ENCODE measurements around the gene HLA-DOB. TPM values are rescaled to one million over a fixed set of nuclear protein-coding genes. Genes with fewer than 3 reads are reported as not detected.

Gene HLA-DOB
- polyA plus RNA-seq, 6 donors from 2014 or later: 669 to 1,199 (median 837) TPM

DNA sequence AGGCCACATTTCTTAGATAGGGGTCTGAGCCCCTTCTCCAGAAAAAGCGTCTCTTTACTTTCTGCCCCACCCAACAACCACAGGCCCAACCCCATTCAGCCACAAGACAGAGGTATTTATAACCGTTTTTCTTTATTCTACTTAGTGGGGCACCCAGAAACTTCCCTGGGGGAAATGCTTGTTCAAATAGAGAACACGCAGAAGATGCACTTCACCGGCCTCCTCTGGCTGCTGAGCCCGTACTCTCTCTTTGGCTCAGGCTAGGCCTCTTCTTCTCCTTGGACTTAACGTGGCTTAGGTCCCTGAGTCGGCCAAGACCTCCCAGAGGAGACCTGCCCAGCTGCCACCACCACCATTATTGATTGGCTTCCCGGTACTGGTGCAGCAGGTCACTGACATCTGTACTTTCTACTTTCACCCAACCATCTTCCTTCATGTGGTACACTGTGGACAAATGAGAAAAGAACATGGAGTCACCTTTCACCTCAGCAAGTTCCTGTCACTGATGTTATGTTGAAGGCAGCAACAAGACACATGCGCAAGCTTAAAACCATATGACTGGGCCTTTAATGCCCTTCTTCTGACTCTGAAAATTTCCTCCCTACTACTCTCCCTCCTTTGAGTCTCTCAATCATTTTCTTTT lies 23.9 kb upstream of the HLA-DOB start:
- Mint-ChIP-seq H3K9me3 (no peaks in the 10 kb centered on the region), H3K4me3 (peak overlapping the region; percentile 16 to 99 (median 84)), H3K27me3 (no peaks in the 10 kb centered on the region), H3K36me3 (peaks cover 37 to 55% of the 10 kb centered on the region in 2 donors), H3K27ac (peak overlapping the region; percentile 80 to 100 (median 90)), H3K4me1 (peaks cover 72 to 76% (median 74%) of the 10 kb centered on the region in 3 donors)
- no peak for ATAC-seq (ENCODE audit: low read depth in 2 of 2)
- DNase-seq: peak; percentile 15

DNA sequence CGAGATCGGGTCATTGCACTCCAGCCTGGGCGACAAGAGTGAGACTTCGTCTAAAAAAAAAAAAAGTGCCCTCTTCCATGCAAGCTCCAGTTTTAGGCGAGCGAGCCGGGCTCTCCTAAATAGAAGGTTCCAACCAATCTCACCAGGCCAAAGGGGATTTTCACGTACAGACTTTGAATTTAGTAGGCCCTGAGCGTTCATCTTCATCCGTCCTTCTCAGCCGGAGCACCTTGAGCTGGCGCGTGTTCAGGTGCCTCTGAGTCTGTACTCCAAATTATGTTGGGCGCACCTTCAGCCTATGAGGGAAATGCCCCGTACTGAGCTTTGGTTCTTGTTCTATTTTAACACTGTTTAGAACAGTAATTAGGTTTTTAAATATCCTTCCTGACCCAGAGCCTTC lies 22.6 kb upstream of the HLA-DOB start:
- H3K9me3 Mint-ChIP-seq: no peaks in the 10 kb centered on the region
- H3K4me3 Mint-ChIP-seq: peak overlapping the region in 7 of 8 donors; percentile 72 to 98 (median 94)
- DNase-seq: no peak

DNA sequence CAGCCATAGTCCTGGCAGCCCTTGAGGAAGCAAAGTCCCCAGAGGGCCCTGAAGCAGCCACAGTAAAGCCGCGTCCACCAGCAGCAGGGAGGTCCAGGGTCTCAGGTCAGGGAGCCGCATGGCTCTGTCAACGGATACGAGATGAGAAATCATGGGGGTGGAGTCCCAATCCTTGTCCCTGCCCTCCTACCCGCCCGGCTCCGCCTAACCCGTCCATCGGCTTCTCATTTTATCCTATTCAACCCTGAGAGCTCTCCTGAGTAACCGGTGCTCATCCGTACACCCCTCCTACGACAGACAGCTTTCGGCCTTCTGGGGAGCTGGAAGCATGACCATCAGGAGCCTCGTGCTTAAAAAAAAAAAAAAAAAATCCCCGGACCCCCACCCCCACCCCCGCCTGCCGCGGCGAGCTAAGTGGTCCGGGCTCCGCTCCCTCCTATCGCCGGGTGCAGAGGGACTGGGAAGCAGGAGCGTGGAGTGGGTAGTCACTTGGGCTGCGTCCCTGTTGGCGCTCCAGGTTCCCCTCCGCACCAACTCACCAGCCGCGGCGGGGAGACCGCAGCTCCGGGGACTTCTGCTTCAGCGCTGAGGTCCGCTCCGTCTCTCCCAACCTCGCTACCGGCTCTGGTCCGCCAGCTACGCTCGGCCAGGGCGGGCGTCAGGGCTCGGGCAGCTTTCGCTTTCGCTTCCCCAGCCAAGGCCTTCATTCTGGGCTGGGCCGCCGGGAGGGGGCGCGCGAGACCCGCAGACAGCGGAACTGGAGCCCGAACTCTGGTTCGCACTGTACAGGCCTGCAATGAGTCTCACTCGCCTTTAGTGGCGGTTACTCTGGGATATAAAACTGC lies 21.5 kb upstream of the HLA-DOB start, which contains the start of gene TAP2:
Gene TAP2, minus strand, starts transcription at position 626 of the 845 bp plus-strand sequence. Its CDS starts 506 bp downstream, at position 120.
- Mint-ChIP-seq H3K27ac (peak within 1 kb of the TSS; percentile 93 to 100 (median 96)), H3K36me3 (peaks cover 32 to 60% of the 10 kb centered on the region in 2 donors), H3K4me3 (peak within 1 kb of the TSS; percentile 72 to 98 (median 94)), H3K27me3 (no peaks in the 10 kb centered on the region), H3K4me1 (peaks cover 72 to 90% (median 84%) of the 10 kb centered on the region in 3 donors), H3K9me3 (no peaks in the 10 kb centered on the region)
- ATAC-seq (ENCODE audit: low read depth in 2 of 2) (peak; percentile 88 to 89), DNase-seq (peak; percentile 97)

More for the DNA sequence above, 22.6 kb upstream of the HLA-DOB start:
- H3K4me1 Mint-ChIP-seq: peaks cover 69 to 82% (median 78%) of the 10 kb centered on the region in 3 donors
- no peaks in the 10 kb centered on the region for H3K27me3 Mint-ChIP-seq
- H3K27ac Mint-ChIP-seq: peak overlapping the region in 5 of 6 donors; percentile 81 to 100 (median 97)
- no peak for ATAC-seq (ENCODE audit: low read depth in 2 of 2)
- peaks cover 26 to 61% of the 10 kb centered on the region in 2 donors for H3K36me3 Mint-ChIP-seq

- H3K27ac Mint-ChIP-seq: peak overlapping the region; percentile 8 to 100 (median 92)
- DNase-seq (no peak), ATAC-seq (ENCODE audit: low read depth in 2 of 2) (no peak)
- H3K9me3 Mint-ChIP-seq: no peaks in the 10 kb centered on the region
- H3K27me3 Mint-ChIP-seq: no peaks in the 10 kb centered on the region
- peaks cover 27 to 60% of the 10 kb centered on the region in 2 donors for H3K36me3 Mint-ChIP-seq
- peak overlapping the region; percentile 72 to 98 (median 94) for H3K4me3 Mint-ChIP-seq
- H3K4me1 Mint-ChIP-seq: peaks cover 71 to 89% (median 85%) of the 10 kb centered on the region in 3 donors
Measured at GRCh38 chr6:32837651-32838113, 20.9 kb upstream of the HLA-DOB start.

DNA sequence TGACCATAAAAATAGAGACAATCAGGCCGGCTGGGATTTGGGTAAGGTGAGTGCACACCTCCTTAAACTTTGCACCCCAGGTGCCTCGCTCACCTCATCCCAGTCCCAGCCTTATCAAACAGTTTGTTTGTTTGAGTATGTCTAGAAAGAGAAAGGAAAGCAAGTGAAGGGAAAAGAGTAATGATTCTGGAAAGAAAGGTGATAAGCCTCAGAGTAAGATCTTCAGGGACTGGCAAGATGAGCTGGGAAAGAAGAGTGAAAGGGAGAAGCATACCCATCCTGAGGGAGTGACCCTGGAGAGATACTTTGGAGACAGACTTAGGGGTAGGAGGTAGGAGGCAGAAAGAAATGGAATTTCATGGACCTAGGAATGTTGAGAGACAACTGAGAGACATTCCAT lies 20.1 kb upstream of the HLA-DOB start:
- no peak for ATAC-seq (ENCODE audit: low read depth in 2 of 2)
- H3K27ac Mint-ChIP-seq: peak overlapping the region; percentile 8 to 100 (median 92)
- H3K9me3 Mint-ChIP-seq: no peaks in the 10 kb centered on the region
- H3K27me3 Mint-ChIP-seq: no peaks in the 10 kb centered on the region
- DNase-seq: no peak
- H3K4me1 Mint-ChIP-seq: peaks cover 65 to 84% (median 84%) of the 10 kb centered on the region in 3 donors
- H3K36me3 Mint-ChIP-seq: peaks cover 21 to 57% of the 10 kb centered on the region in 2 donors
- H3K4me3 Mint-ChIP-seq: peak overlapping the region; percentile 72 to 98 (median 94)

GRCh38 chr6:32835167-32835893 lies 18.5 kb upstream of the HLA-DOB start:
- no peak for DNase-seq
- Mint-ChIP-seq H3K27ac (peak overlapping the region in 2 of 6 donors; percentile 48 to 77), H3K36me3 (peaks cover 19 to 58% of the 10 kb centered on the region in 2 donors), H3K4me1 (peaks cover 61 to 82% (median 73%) of the 10 kb centered on the region in 3 donors), H3K27me3 (no peaks in the 10 kb centered on the region), H3K9me3 (no peaks in the 10 kb centered on the region), H3K4me3 (peak overlapping the region in 3 of 8 donors; percentile 55 to 89 (median 61))
- no peak for ATAC-seq (ENCODE audit: low read depth in 2 of 2)

DNA sequence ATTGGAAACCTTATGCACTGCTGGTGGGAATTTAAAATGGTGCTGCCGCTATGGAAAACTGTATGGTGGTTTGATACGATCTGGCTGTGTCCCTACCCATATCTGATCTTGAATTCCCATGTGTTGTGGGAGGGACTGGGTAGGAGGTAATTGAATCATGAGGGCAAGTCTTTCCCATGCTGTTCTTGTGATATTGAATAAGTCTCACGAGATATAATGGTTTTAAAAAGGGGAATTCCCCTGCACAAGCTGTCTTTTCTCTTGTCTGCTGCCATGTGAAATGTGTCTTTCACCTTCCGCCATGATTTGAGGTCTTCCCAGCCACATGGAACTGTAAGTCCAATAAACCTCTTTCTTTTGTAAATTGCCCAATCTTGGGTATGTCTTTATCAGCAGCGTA lies 16.9 kb upstream of the HLA-DOB start:
- DNase-seq (no peak), ATAC-seq (ENCODE audit: low read depth in 2 of 2) (no peak)
- no peaks in the 10 kb centered on the region for H3K9me3 Mint-ChIP-seq
- peaks cover 22 to 69% of the 10 kb centered on the region in 2 donors for H3K36me3 Mint-ChIP-seq
- no peaks in the 10 kb centered on the region for H3K27me3 Mint-ChIP-seq
- peaks cover 59 to 83% (median 62%) of the 10 kb centered on the region in 3 donors for H3K4me1 Mint-ChIP-seq
- H3K4me3 Mint-ChIP-seq: no peak overlapping the region
- peak overlapping the region in 3 of 6 donors; percentile 14 to 28 (median 22) for H3K27ac Mint-ChIP-seq

- peaks cover 57 to 83% (median 60%) of the 10 kb centered on the region in 3 donors for H3K4me1 Mint-ChIP-seq
- H3K27ac Mint-ChIP-seq: peak overlapping the region in 1 of 6 donors; percentile 51
- H3K36me3 Mint-ChIP-seq: peaks cover 22 to 69% of the 10 kb centered on the region in 2 donors
- no peak for ATAC-seq (ENCODE audit: low read depth in 2 of 2)
- DNase-seq: no peak
- H3K4me3 Mint-ChIP-seq: no peak overlapping the region
- no peaks in the 10 kb centered on the region for H3K27me3 Mint-ChIP-seq
- H3K9me3 Mint-ChIP-seq: no peaks in the 10 kb centered on the region
Measured at GRCh38 chr6:32832535-32832934, 15.7 kb upstream of the HLA-DOB start.

GRCh38 chr6:32830936-32831335 lies 14.1 kb upstream of the HLA-DOB start:
- peak overlapping the region in 1 of 8 donors; percentile 34 for H3K4me3 Mint-ChIP-seq
- peak overlapping the region in 3 of 6 donors; percentile 48 to 63 (median 55) for H3K27ac Mint-ChIP-seq
- H3K36me3 Mint-ChIP-seq: peaks cover 20 to 58% of the 10 kb centered on the region in 2 donors
- H3K27me3 Mint-ChIP-seq: no peaks in the 10 kb centered on the region
- no peaks in the 10 kb centered on the region for H3K9me3 Mint-ChIP-seq
- no peak for ATAC-seq (ENCODE audit: low read depth in 2 of 2)
- no peak for DNase-seq
- peaks cover 43 to 71% (median 44%) of the 10 kb centered on the region in 3 donors for H3K4me1 Mint-ChIP-seq

GRCh38 chr6:32830017-32830416 lies 13.2 kb upstream of the HLA-DOB start:
- Mint-ChIP-seq H3K9me3 (no peaks in the 10 kb centered on the region), H3K36me3 (peaks cover 15 to 49% of the 10 kb centered on the region in 2 donors), H3K4me3 (no peak overlapping the region), H3K4me1 (peaks cover 34 to 62% (median 35%) of the 10 kb centered on the region in 3 donors), H3K27me3 (no peaks in the 10 kb centered on the region), H3K27ac (peak overlapping the region in 2 of 6 donors; percentile 74 to 88)
- no peak for ATAC-seq (ENCODE audit: low read depth in 2 of 2)
- no peak for DNase-seq

DNA sequence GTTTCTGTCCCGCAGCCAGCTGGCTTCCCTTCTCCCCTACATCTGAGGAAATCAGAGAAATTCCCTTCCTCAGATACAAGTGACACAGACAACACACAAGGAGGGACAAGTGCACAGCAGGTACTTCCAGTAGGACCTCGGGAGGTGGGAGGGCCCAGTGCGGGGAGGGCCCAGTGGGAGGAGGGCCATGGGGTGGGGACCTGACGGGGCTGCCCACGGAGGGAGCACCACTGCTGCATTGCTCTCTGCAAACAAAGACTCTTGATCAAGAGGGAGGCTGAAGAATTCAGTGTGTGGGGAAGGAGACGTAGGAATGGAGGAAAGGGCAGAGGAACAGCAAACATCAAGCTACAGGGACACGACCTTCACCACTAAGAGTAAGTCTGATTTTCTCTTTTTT lies 12.7 kb upstream of the HLA-DOB start:
- Mint-ChIP-seq H3K27ac (peak overlapping the region in 2 of 6 donors; percentile 48 to 72), H3K9me3 (no peaks in the 10 kb centered on the region), H3K27me3 (no peaks in the 10 kb centered on the region), H3K4me1 (peaks cover 29 to 57% (median 31%) of the 10 kb centered on the region in 3 donors), H3K36me3 (peaks cover 15 to 44% of the 10 kb centered on the region in 2 donors), H3K4me3 (no peak overlapping the region)
- ATAC-seq (ENCODE audit: low read depth in 2 of 2) (no peak), DNase-seq (no peak)

GRCh38 chr6:32827025-32827424 lies 10.2 kb upstream of the HLA-DOB start:
- Mint-ChIP-seq H3K4me1 (peaks cover 15 to 32% (median 15%) of the 10 kb centered on the region in 3 donors), H3K27ac (peak overlapping the region in 3 of 6 donors; percentile 14 to 26 (median 19)), H3K36me3 (peaks cover 5 to 33% of the 10 kb centered on the region in 2 donors), H3K9me3 (no peaks in the 10 kb centered on the region), H3K4me3 (no peak overlapping the region), H3K27me3 (no peaks in the 10 kb centered on the region)
- ATAC-seq (ENCODE audit: low read depth in 2 of 2) (no peak), DNase-seq (no peak)
